ENCODE data around the gene COL6A3. TPM values are rescaled to one million over a fixed set of nuclear protein-coding genes. Genes with fewer than 3 reads are reported as not detected.

The COL6A3 gene
- polyA plus RNA-seq, 3 donors, result not detected

DNA sequence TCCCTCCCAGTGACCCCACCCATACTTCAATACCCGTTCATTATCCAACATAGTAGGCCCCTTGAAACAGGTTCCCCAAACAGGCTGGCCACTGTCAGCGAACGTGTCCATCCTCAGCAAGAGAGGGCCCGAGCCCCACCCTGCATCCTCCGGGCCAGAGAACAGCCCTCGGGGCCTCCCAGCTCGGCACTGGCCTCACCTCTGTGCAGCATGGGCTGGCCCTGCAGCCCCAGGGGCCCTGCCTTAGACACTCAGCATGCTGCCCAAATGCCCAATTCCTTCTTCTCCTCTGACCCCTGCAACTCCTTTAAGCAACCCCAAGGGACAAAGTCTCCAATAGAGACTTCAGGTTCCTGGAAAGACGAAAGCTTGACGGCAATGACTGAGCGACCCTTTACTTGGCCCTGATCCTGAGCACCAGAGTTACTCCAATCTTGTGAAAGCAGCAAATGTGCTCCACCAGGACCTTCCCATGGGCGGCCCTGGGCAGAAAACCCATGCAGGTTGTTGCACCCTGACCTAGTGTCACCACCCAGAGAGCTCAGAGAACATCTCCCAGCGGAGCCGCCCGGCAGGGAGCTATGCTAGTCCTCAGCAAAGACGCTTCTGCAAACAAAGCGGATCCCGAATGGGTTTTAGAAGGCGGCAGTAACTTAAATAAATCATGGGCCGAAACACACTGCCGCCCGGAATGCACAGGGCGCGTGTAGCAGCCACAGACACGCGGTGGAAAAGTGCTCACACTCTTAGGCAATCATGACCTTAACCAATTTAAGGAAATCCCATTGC lies 782 bp downstream of the COL6A3 start:
- Histone ChIP-seq H4K20me1 (ENCODE audit: insufficient read depth, low read length) (no peaks in the 10 kb centered on the region), H3K4me3 (replicated peaks in 1 of 3; ENCODE audit: low read depth in 2 of 3, low read length in 3 of 3) (no peak overlapping the region), H3K79me2 (ENCODE audit: insufficient read depth, low read length) (no peaks in the 10 kb centered on the region), H3K4me2 (replicated peaks; ENCODE audit: extremely low read depth, low read length, poor library complexity, severe bottlenecking) (no peak overlapping the region), H3K27me3 (ENCODE audit: control insufficient read depth in 2 of 2, insufficient read depth in 2 of 2, low read length in 2 of 2) (no peaks in the 10 kb centered on the region), H3K9ac (ENCODE audit: insufficient read depth, low read length, poor library complexity, severe bottlenecking) (no peak overlapping the region), H3K27ac (ENCODE audit: low read depth in 1 of 2, low read length in 2 of 2) (no peak overlapping the region), H3K9me3 (replicated peaks in 1 of 2; ENCODE audit: control insufficient read depth in 1 of 2, insufficient read depth in 1 of 2, low read length in 2 of 2) (no peaks in the 10 kb centered on the region), H3K4me1 (ENCODE audit: control insufficient read depth in 1 of 2, insufficient read depth in 2 of 2, low read length in 2 of 2) (no peaks in the 10 kb centered on the region), H3K36me3 (replicated peaks in 1 of 2; ENCODE audit: control insufficient read depth in 1 of 2, insufficient read depth in 2 of 2, low read length in 2 of 2) (no peaks in the 10 kb centered on the region), H2AFZ (ENCODE audit: insufficient read depth, low read depth, low read length, poor library complexity, severe bottlenecking) (no peak overlapping the region)
- intact Hi-C loops (cut with micrococcal nuclease), result no loop called here
- no peaks in the 10 kb centered on the region for H3K9me3 Mint-ChIP-seq
- no peaks in the 10 kb centered on the region for H3K36me3 Mint-ChIP-seq
- WGBS (ENCODE audit: insufficient coverage), result 91% methylated on average over 25 of the region's 25 CpGs
- no peak overlapping the region for H3K4me3 Mint-ChIP-seq
- H3K27me3 Mint-ChIP-seq (ENCODE audit: low read depth in 3 of 3), result peaks cover 12 to 30% (median 15%) of the 10 kb centered on the region in 3 donors
- TF ChIP-seq, protein P1, sequence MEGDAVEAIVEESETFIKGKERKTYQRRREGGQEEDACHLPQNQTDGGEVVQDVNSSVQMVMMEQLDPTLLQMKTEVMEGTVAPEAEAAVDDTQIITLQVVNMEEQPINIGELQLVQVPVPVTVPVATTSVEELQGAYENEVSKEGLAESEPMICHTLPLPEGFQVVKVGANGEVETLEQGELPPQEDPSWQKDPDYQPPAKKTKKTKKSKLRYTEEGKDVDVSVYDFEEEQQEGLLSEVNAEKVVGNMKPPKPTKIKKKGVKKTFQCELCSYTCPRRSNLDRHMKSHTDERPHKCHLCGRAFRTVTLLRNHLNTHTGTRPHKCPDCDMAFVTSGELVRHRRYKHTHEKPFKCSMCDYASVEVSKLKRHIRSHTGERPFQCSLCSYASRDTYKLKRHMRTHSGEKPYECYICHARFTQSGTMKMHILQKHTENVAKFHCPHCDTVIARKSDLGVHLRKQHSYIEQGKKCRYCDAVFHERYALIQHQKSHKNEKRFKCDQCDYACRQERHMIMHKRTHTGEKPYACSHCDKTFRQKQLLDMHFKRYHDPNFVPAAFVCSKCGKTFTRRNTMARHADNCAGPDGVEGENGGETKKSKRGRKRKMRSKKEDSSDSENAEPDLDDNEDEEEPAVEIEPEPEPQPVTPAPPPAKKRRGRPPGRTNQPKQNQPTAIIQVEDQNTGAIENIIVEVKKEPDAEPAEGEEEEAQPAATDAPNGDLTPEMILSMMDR (IDR thresholded peaks at IDR 0.05), result no peak
- H3K4me1 Mint-ChIP-seq, result no peaks in the 10 kb centered on the region
- no peak overlapping the region for H3K27ac Mint-ChIP-seq
- DNase-seq, result no peak

DNA sequence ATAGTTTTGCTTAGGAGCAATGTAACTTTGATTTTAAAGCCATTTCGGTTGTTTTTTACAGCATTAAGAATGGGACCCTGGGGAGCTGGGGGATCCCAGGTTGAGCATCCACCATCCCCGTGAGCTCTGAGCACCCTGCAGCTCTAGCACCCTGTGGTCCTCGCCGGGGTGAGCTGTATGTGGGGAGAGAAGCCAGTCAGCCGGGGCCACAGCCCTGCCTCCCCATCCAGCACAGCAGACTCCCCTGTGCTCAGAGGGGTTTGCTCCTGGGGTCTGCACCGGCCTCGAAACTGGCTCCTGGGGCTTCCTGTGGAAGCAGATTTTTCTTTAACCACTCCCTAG lies 1.3 kb downstream of the COL6A3 start:
- Mint-ChIP-seq H3K4me1 (no peaks in the 10 kb centered on the region), H3K27me3 (ENCODE audit: low read depth in 3 of 3) (peaks cover 12 to 31% (median 16%) of the 10 kb centered on the region in 3 donors), H3K27ac (no peak overlapping the region), H3K36me3 (no peaks in the 10 kb centered on the region), H3K4me3 (no peak overlapping the region), H3K9me3 (no peaks in the 10 kb centered on the region)
- no peak for DNase-seq
- Histone ChIP-seq H3K4me3 (replicated peaks in 1 of 3; ENCODE audit: low read depth in 2 of 3, low read length in 3 of 3) (no peak overlapping the region), H3K9me3 (replicated peaks in 1 of 2; ENCODE audit: control insufficient read depth in 1 of 2, insufficient read depth in 1 of 2, low read length in 2 of 2) (no peaks in the 10 kb centered on the region), H3K4me1 (ENCODE audit: control insufficient read depth in 1 of 2, insufficient read depth in 2 of 2, low read length in 2 of 2) (no peaks in the 10 kb centered on the region), H3K27me3 (ENCODE audit: control insufficient read depth in 2 of 2, insufficient read depth in 2 of 2, low read length in 2 of 2) (no peaks in the 10 kb centered on the region), H3K9ac (ENCODE audit: insufficient read depth, low read length, poor library complexity, severe bottlenecking) (no peak overlapping the region), H3K79me2 (ENCODE audit: insufficient read depth, low read length) (no peaks in the 10 kb centered on the region), H3K27ac (ENCODE audit: low read depth in 1 of 2, low read length in 2 of 2) (no peak overlapping the region), H3K36me3 (replicated peaks in 1 of 2; ENCODE audit: control insufficient read depth in 1 of 2, insufficient read depth in 2 of 2, low read length in 2 of 2) (no peaks in the 10 kb centered on the region), H2AFZ (ENCODE audit: insufficient read depth, low read depth, low read length, poor library complexity, severe bottlenecking) (no peak overlapping the region), H3K4me2 (replicated peaks; ENCODE audit: extremely low read depth, low read length, poor library complexity, severe bottlenecking) (no peak overlapping the region), H4K20me1 (ENCODE audit: insufficient read depth, low read length) (no peaks in the 10 kb centered on the region)
- TF ChIP-seq, protein P1 (IDR thresholded peaks at IDR 0.05), result no peak
- intact Hi-C loops (cut with micrococcal nuclease), result no loop called here
- WGBS (ENCODE audit: insufficient coverage), result 92% methylated on average over 3 of the region's 7 CpGs

Data from CD14-positive monocyte (primary cell).